CD4-positive, CD25-positive, alpha-beta regulatory T cell (primary cell): Measurements from ENCODE around the gene KCNJ13. TPM values are rescaled to one million over a fixed set of nuclear protein-coding genes. Genes with fewer than 3 reads are reported as not detected.

Experiments used
- polyA plus RNA-seq, 4 donors: library from polyadenylated mRNA; unstranded; fragments of 300-500 nt; fragmentation: Illumina TruSeq; gene quantifications; one replicate each; pipeline ENCODE4 v1.2.3, GENCODE V29; 2021
- total RNA-seq: library from RNA; stranded (reverse); gene quantifications from one replicate; pipeline ENCODE4 v1.2.3, GENCODE V29; 2022

The KCNJ13 gene
- total and polyA plus RNA-seq, 5 donors from 2014 or later: 0.25 to 0.30 (median 0.26) TPM; not detected in 2

Other genes starting within 250 kb of the KCNJ13 start
- not detected for gene CHRNG, start 236.9 kb downstream of the KCNJ13 start, total RNA-seq
- under 1 TPM in 1 of 4 donors, not detected in 3; 0.07 TPM for gene CHRNG, start 236.9 kb downstream of the KCNJ13 start, polyA plus RNA-seq
- 14.5 TPM for gene TIGD1, start 226.0 kb downstream of the KCNJ13 start, total RNA-seq
- gene TIGD1, start 226.0 kb downstream of the KCNJ13 start, polyA plus RNA-seq: 10 to 100 TPM; 11.2 to 15.1 (median 14.4) TPM
- gene EIF4E2, start 225.9 kb downstream of the KCNJ13 start, total RNA-seq: 60.0 TPM
- 100 to 1,000 TPM in 2 of 4 donors, 10 to 100 TPM in 2; 80.6 to 122 (median 98.0) TPM for gene EIF4E2, start 225.9 kb downstream of the KCNJ13 start, polyA plus RNA-seq
- gene EFHD1, start 143.0 kb downstream of the KCNJ13 start, total RNA-seq: 1.3 TPM
- 1 to 10 TPM in 2 of 4 donors, under 1 TPM in 2; 0.52 to 1.3 (median 0.98) TPM for gene EFHD1, start 143.0 kb downstream of the KCNJ13 start, polyA plus RNA-seq
- gene GIGYF2, start 79.2 kb downstream of the KCNJ13 start, total RNA-seq: 75.6 TPM
- 10 to 100 TPM; 15.2 to 20.7 (median 19.2) TPM for gene GIGYF2, start 79.2 kb downstream of the KCNJ13 start, polyA plus RNA-seq
- gene SNORC, start 93.7 kb upstream of the KCNJ13 start, total RNA-seq: 1.3 TPM
- under 1 TPM in 2 of 4 donors, not detected in 2; 0.10 to 0.15 TPM for gene SNORC, start 93.7 kb upstream of the KCNJ13 start, polyA plus RNA-seq
- not detected for gene NGEF, start 236.7 kb upstream of the KCNJ13 start, total RNA-seq
- under 1 TPM in 1 of 4 donors, not detected in 3; 0.21 TPM for gene NGEF, start 236.7 kb upstream of the KCNJ13 start, polyA plus RNA-seq